ENCODE data around the gene POLR3C. TPM values are rescaled to one million over a fixed set of nuclear protein-coding genes. Genes with fewer than 3 reads are reported as not detected.
"Not testable (repeated sequence)": the region's sequence is repeated elsewhere in the genome, so short reads cannot be mapped to it uniquely, and the experiment has no call there.

Gene POLR3C
- total and polyA plus RNA-seq, 2 of the 4 experiments (the other 2 are of a cell fraction): 47.0 to 94.1 TPM

- no peak overlapping the region for H2BK5ac ChIP-seq (ENCODE audit: low read depth, low read length, poor library complexity, severe bottlenecking)
- intact Hi-C loops (cut with micrococcal nuclease) (loop anchor here (10.0 kb wide), 1 partner anchor 104 kb away; no protein-coding TSS in a partner anchor), in situ Hi-C loops (cut with MboI; ENCODE audit: low sequenced_read_pairs) (no loop called here), dilution Hi-C loops (cut with HindIII; ENCODE audit: low sequenced_read_pairs, unreplicated experiment) (no loop called here)
- no peak overlapping the region for H4K91ac ChIP-seq (ENCODE audit: insufficient read depth, low read depth, low read length)
- H2AFZ ChIP-seq (replicated peaks; ENCODE audit: low read length, poor library complexity): no peak overlapping the region
- H3K27me3 ChIP-seq (ENCODE audit: control insufficient read depth, insufficient read depth, low read length): no peaks in the 10 kb centered on the region
- no peaks in the 10 kb centered on the region for H4K20me1 ChIP-seq (ENCODE audit: insufficient read depth, low read length)
- CTCF ChIA-PET: no interaction called here
- ATAC-seq (ENCODE audit: low read depth): no peak
- no peak for DNase-seq
- H3K9ac ChIP-seq (ENCODE audit: low read depth, low read length): no peak overlapping the region
- no peak overlapping the region for H3K4me3 ChIP-seq (ENCODE audit: insufficient read depth, low read depth, low read length)
- H2AK5ac ChIP-seq (ENCODE audit: low read depth, low read length): no peak overlapping the region
- POLR2A ChIA-PET (ENCODE audit: unreplicated experiment): no interaction called here
- no peak overlapping the region for H2AK9ac ChIP-seq (replicated peaks; ENCODE audit: low read depth, low read length, poor library complexity)
- peaks cover 40% of the 10 kb centered on the region for H3K36me3 ChIP-seq (ENCODE audit: control insufficient read depth, insufficient read depth, low read length)
- no peak overlapping the region for H4K8ac ChIP-seq (ENCODE audit: low read depth in 2 of 2, low read length in 2 of 2)
- H3K18ac ChIP-seq (ENCODE audit: low read depth, low read length): no peak overlapping the region
- no TSS peak for BruUV-seq (replicated peaks)
- no peak overlapping the region for H2BK15ac ChIP-seq (ENCODE audit: low read depth, low read length)
- H3K4ac ChIP-seq (ENCODE audit: low read depth, low read length): no peak overlapping the region
- H3K27ac ChIP-seq (ENCODE audit: insufficient read depth, low read length): no peak overlapping the region
- no peak overlapping the region for H3K56ac ChIP-seq (ENCODE audit: extremely low read depth, insufficient read depth, low read length)
- peaks cover 6% of the 10 kb centered on the region for H3K9me1 ChIP-seq (ENCODE audit: insufficient read depth, low read length)
- H3K14ac ChIP-seq (replicated peaks; ENCODE audit: low read depth, low read length): no peak overlapping the region
- no peak overlapping the region for H2BK20ac ChIP-seq (ENCODE audit: low read depth, low read length)
- no peak overlapping the region for H2BK120ac ChIP-seq (ENCODE audit: low read depth, low read length)
- no peak overlapping the region for H3K23ac ChIP-seq (ENCODE audit: low read depth, low read length)
- no peak overlapping the region for H3K4me2 ChIP-seq (ENCODE audit: low read depth, low read length)
- no peak overlapping the region for H4K5ac ChIP-seq (ENCODE audit: low read depth, low read length)
- H3K79me1 ChIP-seq (ENCODE audit: low read depth in 1 of 2, low read length in 2 of 2): peaks cover 28 to 63% of the 10 kb centered on the region in 2 experiments
- no peaks in the 10 kb centered on the region for H3K9me3 ChIP-seq (ENCODE audit: control insufficient read depth, insufficient read depth, low read length)
- H3K4me1 ChIP-seq (ENCODE audit: control insufficient read depth, insufficient read depth, low read length): 0 out of 2 replicates have a peak, but pooled peaks cover 2% of the 10 kb centered on the region
- no peak for TF ChIP-seq POLR2A (IDR thresholded peaks at IDR 0.05; ENCODE audit: low read depth, low read length)
- TF ChIP-seq RCOR1 (IDR thresholded peaks at IDR 0.05; ENCODE audit: insufficient replicate concordance, low read length): no peak
- TF ChIP-seq USF2 (IDR thresholded peaks at IDR 0.05; ENCODE audit: low read depth, low read length): no peak
- TF ChIP-seq CEBPB (IDR thresholded peaks at IDR 0.05; ENCODE audit: low read depth, low read length): no peak
- TF ChIP-seq CHD1 (IDR thresholded peaks at IDR 0.05; ENCODE audit: low read depth, low read length): no peak
- no peak for TF ChIP-seq RAD21 (IDR thresholded peaks at IDR 0.05; ENCODE audit: low read length)
- no peak for TF ChIP-seq MAZ (IDR thresholded peaks at IDR 0.05; ENCODE audit: borderline replicate concordance, low read depth, low read length)
- no peak for TF ChIP-seq SMC3 (IDR thresholded peaks at IDR 0.05; ENCODE audit: low read depth, low read length)
Observed at GRCh38 chr1:145828367-145829026, 4.5 kb downstream of the POLR3C start.

GRCh38 chr1:145830810-145831209, 6.8 kb downstream of the POLR3C start:
- H3K9ac ChIP-seq (ENCODE audit: low read depth, low read length); BruUV-seq (replicated peaks); H2BK120ac ChIP-seq (ENCODE audit: low read depth, low read length); H2AK5ac ChIP-seq (ENCODE audit: low read depth, low read length); in situ Hi-C loops (cut with MboI; ENCODE audit: low sequenced_read_pairs); DNase-seq; H4K20me1 ChIP-seq (ENCODE audit: insufficient read depth, low read length); H3K18ac ChIP-seq (ENCODE audit: low read depth, low read length); H2BK20ac ChIP-seq (ENCODE audit: low read depth, low read length); H3K4me3 ChIP-seq (ENCODE audit: insufficient read depth, low read depth, low read length); H3K56ac ChIP-seq (ENCODE audit: extremely low read depth, insufficient read depth, low read length); H3K4ac ChIP-seq (ENCODE audit: low read depth, low read length); H2AK9ac ChIP-seq (replicated peaks; ENCODE audit: low read depth, low read length, poor library complexity); H4K8ac ChIP-seq (ENCODE audit: low read depth in 2 of 2, low read length in 2 of 2); H3K9me3 ChIP-seq (ENCODE audit: control insufficient read depth, insufficient read depth, low read length); POLR2A ChIA-PET (ENCODE audit: unreplicated experiment); H4K91ac ChIP-seq (ENCODE audit: insufficient read depth, low read depth, low read length); H4K5ac ChIP-seq (ENCODE audit: low read depth, low read length); H2BK15ac ChIP-seq (ENCODE audit: low read depth, low read length); H2BK5ac ChIP-seq (ENCODE audit: low read depth, low read length, poor library complexity, severe bottlenecking); H3K23ac ChIP-seq (ENCODE audit: low read depth, low read length); H3K27me3 ChIP-seq (ENCODE audit: control insufficient read depth, insufficient read depth, low read length); H3K4me2 ChIP-seq (ENCODE audit: low read depth, low read length); dilution Hi-C loops (cut with HindIII; ENCODE audit: low sequenced_read_pairs, unreplicated experiment); intact Hi-C loops (cut with micrococcal nuclease); H3K4me1 ChIP-seq (ENCODE audit: control insufficient read depth, insufficient read depth, low read length); H3K27ac ChIP-seq (ENCODE audit: insufficient read depth, low read length); ATAC-seq (ENCODE audit: low read depth); H2AFZ ChIP-seq (replicated peaks; ENCODE audit: low read length, poor library complexity); H3K9me1 ChIP-seq (ENCODE audit: insufficient read depth, low read length); CTCF ChIA-PET; H3K14ac ChIP-seq (replicated peaks; ENCODE audit: low read depth, low read length): not testable (repeated sequence)
- Histone ChIP-seq H3K36me3 (ENCODE audit: control insufficient read depth, insufficient read depth, low read length) (peaks cover 53% of the 10 kb centered on the region), H3K79me1 (ENCODE audit: low read depth in 1 of 2, low read length in 2 of 2) (peaks cover 21 to 47% of the 10 kb centered on the region in 2 experiments)
- WGBS, 2 experiments (ENCODE audit: extremely low coverage in 2 of 2, insufficient read length in 1 of 2): no CpG with 5 or more reads among the region's 2 CpGs
